DMS 273 (cell line): Measurements from ENCODE around the gene ORM2.
"Not testable (repeated sequence)": the region's sequence is repeated elsewhere in the genome, so short reads cannot be mapped to it uniquely, and the experiment has no call there.

ENCODE experiments used
- DNase-seq: peaks from one replicate; lab custom pipeline; 2025; ENCODE audit not compliant: unreplicated experiment; lab: John Stamatoyannopoulos, UW

ORM2 gene

DNA sequence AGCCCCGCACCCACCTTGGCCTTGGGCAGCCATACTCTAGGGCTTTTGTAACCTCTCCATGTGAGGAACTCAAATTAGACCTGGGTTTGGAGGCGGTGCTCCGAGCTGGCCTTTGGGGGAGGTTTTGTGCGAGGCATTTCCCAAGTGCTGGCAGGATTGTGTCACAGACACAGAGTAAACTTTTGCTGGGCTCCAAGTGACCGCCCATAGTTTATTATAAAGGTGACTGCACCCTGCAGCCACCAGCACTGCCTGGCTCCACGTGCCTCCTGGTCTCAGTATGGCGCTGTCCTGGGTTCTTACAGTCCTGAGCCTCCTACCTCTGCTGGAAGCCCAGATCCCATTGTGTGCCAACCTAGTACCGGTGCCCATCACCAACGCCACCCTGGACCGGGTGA, at the start of gene ORM2:
Gene ORM2 (plus strand): TSS at position 245 of the 398 bp plus-strand sequence. CDS start 36 bp downstream, at position 281.
- not testable (repeated sequence) for DNase-seq

GRCh38 chr9:114280636-114281472, 48.8 kb upstream of the ORM2 start:
- DNase-seq = no peak

DNA sequence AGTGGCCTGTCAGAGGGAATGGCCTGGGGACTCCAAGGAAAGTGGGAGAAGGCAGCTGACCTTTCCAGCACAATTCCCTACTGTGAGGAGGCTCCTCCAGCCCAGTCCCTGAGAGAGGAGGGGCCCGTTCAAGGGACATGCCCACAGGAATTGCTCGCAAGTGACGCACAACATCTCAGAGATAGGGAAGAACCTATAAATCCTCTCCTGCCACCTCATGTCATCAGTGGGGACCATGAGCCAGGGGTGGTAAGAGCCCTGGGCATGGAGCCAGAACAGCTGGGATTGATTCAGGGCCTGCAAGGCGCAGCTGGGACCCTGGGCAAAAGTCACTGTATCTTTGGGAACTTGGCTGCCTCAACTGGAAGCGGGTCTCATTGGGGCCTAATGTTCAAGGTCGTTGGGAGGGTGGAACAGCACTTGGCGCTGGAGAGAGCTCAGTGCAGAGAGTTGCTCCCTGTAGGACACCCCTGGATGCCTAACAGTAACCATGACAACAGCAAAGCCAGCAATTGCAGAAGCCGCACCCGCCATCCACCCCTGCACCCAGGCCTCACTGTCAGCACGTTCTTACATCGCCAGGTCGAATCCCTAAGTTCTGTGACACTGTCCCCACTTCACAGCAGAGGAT, 48.1 kb upstream of the ORM2 start:
- DNase-seq = peak; percentile 24

DNA sequence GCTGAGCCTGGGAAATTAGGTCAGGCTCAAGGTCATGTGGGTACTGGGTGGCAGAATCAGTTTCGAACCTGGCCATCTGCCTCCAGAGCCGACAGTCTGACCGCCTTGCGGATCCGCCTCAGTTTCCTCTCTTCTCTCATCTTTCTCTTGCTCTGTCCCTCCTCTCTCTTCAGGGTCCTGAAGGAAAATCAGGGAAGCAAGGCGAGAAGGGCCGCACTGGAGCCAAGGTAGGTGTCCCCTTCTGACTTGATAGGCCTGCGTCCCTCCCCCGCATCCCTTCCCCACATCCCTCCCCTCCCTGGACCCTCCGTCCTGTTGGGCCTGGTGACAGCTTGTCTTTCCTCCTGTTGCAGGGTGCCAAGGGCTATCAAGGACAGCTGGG, 47.6 kb upstream of the ORM2 start:
- no peak for DNase-seq

- DNase-seq = peak; percentile 20
Observed at GRCh38 chr9:114282507-114282906, 47.2 kb upstream of the ORM2 start.

DNA sequence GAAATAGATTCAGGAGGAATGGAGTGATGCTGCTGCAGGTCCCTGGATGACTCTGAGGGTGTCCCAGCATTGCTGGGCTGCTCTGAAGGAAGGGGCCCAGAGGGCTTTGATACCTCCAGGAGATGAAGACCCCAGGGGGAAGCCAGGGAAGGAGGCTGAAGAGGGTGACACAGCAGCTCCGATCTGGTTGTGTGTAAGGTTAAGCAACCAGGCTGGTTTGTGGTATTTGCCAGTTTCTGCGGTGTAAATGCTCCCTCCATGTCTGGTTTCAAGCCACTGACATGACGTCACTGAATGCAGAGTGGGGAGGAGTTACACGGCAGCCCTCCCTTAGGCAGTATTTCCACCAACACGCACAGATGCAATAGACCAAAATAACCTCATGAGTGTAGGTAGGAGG, 46.7 kb upstream of the ORM2 start:
- peak; percentile 55 for DNase-seq

DNA sequence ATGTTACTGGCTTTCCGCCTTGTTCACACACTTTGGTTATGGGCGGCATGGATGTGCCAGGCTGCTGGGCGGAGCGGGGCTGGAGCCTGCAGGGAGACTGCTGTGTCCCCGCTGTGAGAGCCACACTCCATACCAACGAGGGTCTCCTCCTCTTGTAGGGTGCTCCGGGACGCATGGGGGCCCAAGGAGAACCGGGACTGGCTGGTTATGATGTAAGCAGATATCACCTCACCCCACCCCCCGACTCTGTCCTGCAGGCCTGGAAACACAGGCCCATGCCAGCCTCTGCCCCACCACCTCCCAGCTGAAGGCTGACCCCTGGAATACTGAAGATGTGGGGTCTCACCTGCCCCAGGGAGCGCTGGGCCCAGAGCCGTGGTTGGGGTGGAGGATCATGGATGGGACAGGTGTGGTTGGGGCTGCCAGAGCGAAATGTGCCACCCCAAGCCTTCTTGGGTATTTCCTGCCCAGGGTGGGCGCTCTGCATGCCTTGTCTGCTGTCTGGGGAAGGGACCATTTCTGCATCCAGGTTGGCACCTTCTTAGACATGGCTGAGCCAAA, 46.0 kb upstream of the ORM2 start:
- no peak for DNase-seq

GRCh38 chr9:114284316-114285060, 45.2 kb upstream of the ORM2 start:
- DNase-seq = no peak

- DNase-seq = no peak
Observed at GRCh38 chr9:114285166-114285867, 44.4 kb upstream of the ORM2 start.

DNA sequence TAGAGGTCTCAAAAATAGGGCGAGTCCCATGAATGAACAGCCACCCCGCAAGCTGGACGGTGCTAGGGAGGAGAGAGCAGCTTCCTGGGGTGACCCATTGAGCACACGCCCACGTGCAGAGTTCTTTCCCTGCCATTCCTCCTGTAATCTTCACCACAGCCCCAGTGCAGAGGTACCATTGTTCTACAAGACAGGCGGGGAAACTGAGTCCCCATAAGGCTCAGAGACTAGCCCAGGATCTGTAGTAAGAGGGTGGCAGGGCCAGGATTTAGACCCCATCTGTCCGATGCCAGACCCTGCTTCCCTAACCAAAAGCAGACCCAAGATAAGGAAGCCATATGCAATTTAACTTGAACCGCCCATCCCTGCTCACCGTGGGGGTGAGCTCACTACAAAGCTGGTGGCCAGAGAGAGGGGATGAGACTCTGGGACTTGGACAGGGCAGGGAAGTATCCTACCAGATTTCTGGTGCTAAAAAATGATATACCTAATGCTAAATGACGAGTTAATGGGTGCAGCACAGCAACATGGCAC, 43.5 kb upstream of the ORM2 start:
- DNase-seq = no peak

- peak; percentile 90 for DNase-seq
Observed at GRCh38 chr9:114287001-114287762, 42.5 kb upstream of the ORM2 start.

- no peak for DNase-seq
Observed at GRCh38 chr9:114287763-114288192, 41.9 kb upstream of the ORM2 start.

- DNase-seq = peak; percentile 51
Observed at GRCh38 chr9:114288193-114289091, 41.2 kb upstream of the ORM2 start.

GRCh38 chr9:114289106-114289505, 40.6 kb upstream of the ORM2 start:
- no peak for DNase-seq

- DNase-seq = peak; percentile 72
Observed at GRCh38 chr9:114289571-114290481, 39.8 kb upstream of the ORM2 start.

DNA sequence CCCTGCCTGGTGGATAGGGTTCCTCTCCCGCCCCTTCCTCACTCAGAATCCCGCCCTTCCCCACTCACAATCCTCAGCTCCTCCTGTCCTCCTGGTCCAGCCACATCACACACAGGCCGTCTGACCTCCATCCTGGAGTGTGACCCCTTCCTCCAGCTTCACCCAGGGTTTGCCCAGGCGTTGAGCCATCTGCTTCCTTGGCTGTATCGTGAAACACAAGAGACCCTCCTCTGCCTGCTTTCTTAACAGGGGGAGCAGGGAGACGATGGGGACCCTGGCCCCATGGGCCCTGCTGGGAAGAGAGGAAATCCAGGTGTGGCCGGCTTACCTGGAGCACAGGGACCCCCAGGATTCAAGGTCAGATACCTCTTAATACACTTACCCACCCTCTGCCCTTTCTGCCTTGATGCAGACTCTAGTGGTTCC, 39.1 kb upstream of the ORM2 start:
- peak; percentile 56 for DNase-seq

DNA sequence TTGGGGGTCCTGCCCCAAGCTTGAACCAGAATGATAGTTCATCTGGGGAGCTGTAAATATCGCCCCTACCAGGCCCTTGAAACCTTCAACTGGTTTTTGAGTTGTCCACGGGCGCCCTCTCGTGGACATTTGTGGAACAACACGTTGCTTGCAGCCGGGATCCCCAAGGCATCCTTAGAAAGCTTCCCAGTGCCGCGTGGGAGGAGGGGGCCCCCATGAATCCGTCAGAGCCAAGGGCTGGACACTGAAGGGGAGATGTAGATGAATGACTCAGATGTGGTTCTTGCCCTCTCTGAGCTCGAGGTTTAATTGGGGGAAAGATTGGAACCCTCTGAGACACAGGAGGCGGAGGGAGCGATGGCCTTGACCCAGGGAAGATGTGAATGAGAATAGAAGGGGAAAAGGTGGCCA, 38.6 kb upstream of the ORM2 start:
- DNase-seq = peak; percentile 84
